Neural progenitor cell (in vitro differentiated cells): Measurements from ENCODE around the gene STK40. TPM values are rescaled to one million over a fixed set of nuclear protein-coding genes. Genes with fewer than 3 reads are reported as not detected.
A peak's percentile ranks its signal among the peaks of the same experiment; 100 is the strongest.

ENCODE experiments used
- DNase-seq: peaks from one replicate; pipeline ENCODE4 v3.0.0-alpha.2; 2016; ENCODE audit warnings: low spot score
- H2AFZ ChIP-seq: fragments of 200-600 bp; sonication (generic); replicated peaks from 2 replicates; pipeline ENCODE4 v1.6.1; 2016; ENCODE audit warnings: antibody characterized with exemption
- H3F3A ChIP-seq: fragments of 200-600 bp; sonication (generic); 2 replicates; pipeline ENCODE4 v1.6.1; 2016; ENCODE audit warnings: antibody characterized with exemption, low read depth
- H3K27ac ChIP-seq: fragments of 200-600 bp; sonication (generic); 2 replicates; pipeline ENCODE4 v1.5.1; 2016; ENCODE audit warnings: mild to moderate bottlenecking
- H3K27me3 ChIP-seq: fragments of 200-600 bp; sonication (generic); 2 replicates; pipeline ENCODE4 v1.6.1; 2016; ENCODE audit warnings: mild to moderate bottlenecking, moderate library complexity
- H3K36me3 ChIP-seq: fragments of 200-600 bp; sonication (generic); 2 replicates; pipeline ENCODE4 v1.5.1; 2016
- H3K4me1 ChIP-seq: fragments of 200-600 bp; sonication (generic); 2 replicates; pipeline ENCODE4 v1.6.1; 2016; ENCODE audit warnings: mixed run types
- H3K4me2 ChIP-seq: fragments of 200-600 bp; sonication (generic); 2 replicates; pipeline ENCODE4 v1.6.1; 2016
- H3K4me3 ChIP-seq: fragments of 200-600 bp; sonication (generic); 2 replicates; pipeline ENCODE4 v1.5.1; 2016
- H3K79me2 ChIP-seq: fragments of 200-600 bp; sonication (generic); 2 replicates; pipeline ENCODE4 v1.6.1; 2016; ENCODE audit warnings: low read depth
- H3K9ac ChIP-seq: fragments of 200-600 bp; sonication (generic); 2 replicates; pipeline ENCODE4 v1.6.1; 2016
- H3K9me3 ChIP-seq: fragments of 200-600 bp; sonication (generic); 2 replicates; pipeline ENCODE4 v1.5.1; 2016; ENCODE audit warnings: low read depth
- H4K20me1 ChIP-seq: fragments of 200-600 bp; sonication (generic); 2 replicates; pipeline ENCODE4 v1.6.1; 2016; ENCODE audit warnings: low read depth
- H3K27ac Mint-ChIP-seq: 3 replicates; pipeline ENCODE4 v1.8.0; 2021; ENCODE audit warnings: mixed read lengths
- H3K27me3 Mint-ChIP-seq: 2 replicates; pipeline ENCODE4 v1.8.0; 2022; ENCODE audit warnings: low read depth, mild to moderate bottlenecking, inconsistent platforms, moderate library complexity, mixed read lengths; ENCODE audit not compliant: insufficient read depth
- H3K36me3 Mint-ChIP-seq: 3 replicates; pipeline ENCODE4 v1.8.0; 2021; ENCODE audit warnings: mixed read lengths
- H3K4me1 Mint-ChIP-seq: 3 replicates; pipeline ENCODE4 v1.8.0; 2021; ENCODE audit warnings: mixed read lengths
- H3K4me3 Mint-ChIP-seq: 3 replicates; pipeline ENCODE4 v1.8.0; 2021; ENCODE audit warnings: mild to moderate bottlenecking, moderate library complexity, mixed read lengths
- H3K9me3 Mint-ChIP-seq: 3 replicates; pipeline ENCODE4 v1.8.0; 2020; ENCODE audit warnings: mixed read lengths
- EZH2 ChIP-seq: fragments of 200-600 bp; sonication (generic); IDR thresholded peaks from 2 replicates; pipeline ENCODE4 v1.6.1; 2017; ENCODE audit warnings: antibody characterized with exemption, mild to moderate bottlenecking, moderate library complexity
- EZH2phosphoT487 ChIP-seq: fragments of 200-600 bp; sonication (generic); IDR thresholded peaks from 2 replicates; pipeline ENCODE4 v1.6.1; 2017; ENCODE audit warnings: antibody characterized with exemption
- total RNA-seq: library from RNA; depleted of rRNA; stranded (reverse); fragments of >200 nt; gene quantifications from 2 replicates; pipeline ENCODE4 v1.2.3, GENCODE V29; 2015; ENCODE audit warnings: low replicate concordance
- TF ChIP-seq, protein P1 (sequence below): fragments of 200-600 bp; sonication (generic); IDR thresholded peaks from 2 replicates; pipeline ENCODE4 v1.5.1; 2017; ENCODE audit warnings: antibody characterized with exemption, mild to moderate bottlenecking

Gene STK40
- total RNA-seq, 1 donor from 2014 or later, result 5.3 TPM

DNA sequence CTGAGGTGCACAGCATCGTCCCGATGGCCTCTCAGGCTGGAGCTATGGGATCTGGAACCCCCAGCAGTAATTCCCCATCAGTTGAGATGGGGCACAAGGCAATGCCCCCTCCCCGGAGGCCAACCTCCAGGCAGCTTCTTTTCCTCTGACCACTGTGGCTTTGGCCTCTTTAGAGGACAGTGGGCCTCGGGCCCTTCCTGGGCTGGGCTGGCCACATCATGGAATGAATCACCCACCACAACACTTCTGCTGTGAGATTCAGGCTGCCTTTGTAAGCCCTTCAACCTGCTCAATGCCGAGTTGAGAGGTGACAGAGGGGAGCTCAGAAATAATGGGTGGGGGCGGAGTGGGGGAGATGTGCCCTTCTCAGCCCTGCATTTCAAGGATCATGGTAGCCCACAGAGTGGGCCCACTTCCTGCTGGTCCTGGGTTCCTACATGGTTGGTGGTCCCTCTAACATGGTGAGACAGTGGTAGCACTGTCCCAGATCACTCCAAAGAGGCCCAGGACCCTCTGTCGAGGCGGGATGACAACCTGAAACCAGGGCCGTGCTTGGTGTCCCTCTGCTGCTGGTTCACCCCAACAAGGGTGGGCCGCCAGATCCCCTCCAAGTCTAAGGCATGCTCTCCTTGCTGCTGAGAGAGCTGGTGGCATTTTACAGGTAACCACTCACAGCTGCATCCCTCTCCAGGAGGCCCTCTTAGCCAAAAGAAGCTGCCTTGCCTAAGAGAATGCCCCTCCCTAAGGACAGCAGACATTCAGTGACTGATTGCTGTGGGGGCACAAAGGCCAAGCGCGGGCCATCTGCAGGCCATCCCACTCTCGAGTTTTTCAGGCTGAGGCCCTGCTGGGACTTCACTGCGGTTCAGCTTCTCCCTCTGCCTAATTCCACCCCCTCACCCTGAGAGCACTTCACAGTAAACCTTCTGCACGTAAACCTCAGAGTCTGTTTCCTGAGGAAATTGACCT is 32.5 kb downstream of the STK40 start:
- Histone ChIP-seq H3K79me2 (no peaks in the 10 kb centered on the region), H3K4me2 (no peak overlapping the region), H3K27ac (no peak overlapping the region), H3F3A (peaks cover 2% of the 10 kb centered on the region), H2AFZ (no peak overlapping the region), H3K4me1 (peaks cover 18% of the 10 kb centered on the region), H3K36me3 (no peaks in the 10 kb centered on the region), H3K9ac (no peak overlapping the region), H3K9me3 (no peaks in the 10 kb centered on the region), H4K20me1 (no peaks in the 10 kb centered on the region), H3K27me3 (no peaks in the 10 kb centered on the region), H3K4me3 (no peak overlapping the region)
- Mint-ChIP-seq H3K9me3 (no peaks in the 10 kb centered on the region), H3K4me3 (no peak overlapping the region), H3K4me1 (peaks cover 25% of the 10 kb centered on the region), H3K27me3 (peaks cover 3% of the 10 kb centered on the region), H3K27ac (no peak overlapping the region), H3K36me3 (peaks cover 14% of the 10 kb centered on the region)
- no peak for DNase-seq
- TF ChIP-seq, protein P1, sequence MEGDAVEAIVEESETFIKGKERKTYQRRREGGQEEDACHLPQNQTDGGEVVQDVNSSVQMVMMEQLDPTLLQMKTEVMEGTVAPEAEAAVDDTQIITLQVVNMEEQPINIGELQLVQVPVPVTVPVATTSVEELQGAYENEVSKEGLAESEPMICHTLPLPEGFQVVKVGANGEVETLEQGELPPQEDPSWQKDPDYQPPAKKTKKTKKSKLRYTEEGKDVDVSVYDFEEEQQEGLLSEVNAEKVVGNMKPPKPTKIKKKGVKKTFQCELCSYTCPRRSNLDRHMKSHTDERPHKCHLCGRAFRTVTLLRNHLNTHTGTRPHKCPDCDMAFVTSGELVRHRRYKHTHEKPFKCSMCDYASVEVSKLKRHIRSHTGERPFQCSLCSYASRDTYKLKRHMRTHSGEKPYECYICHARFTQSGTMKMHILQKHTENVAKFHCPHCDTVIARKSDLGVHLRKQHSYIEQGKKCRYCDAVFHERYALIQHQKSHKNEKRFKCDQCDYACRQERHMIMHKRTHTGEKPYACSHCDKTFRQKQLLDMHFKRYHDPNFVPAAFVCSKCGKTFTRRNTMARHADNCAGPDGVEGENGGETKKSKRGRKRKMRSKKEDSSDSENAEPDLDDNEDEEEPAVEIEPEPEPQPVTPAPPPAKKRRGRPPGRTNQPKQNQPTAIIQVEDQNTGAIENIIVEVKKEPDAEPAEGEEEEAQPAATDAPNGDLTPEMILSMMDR, result no peak
- TF ChIP-seq EZH2phosphoT487 (no peak), EZH2 (no peak)

DNA sequence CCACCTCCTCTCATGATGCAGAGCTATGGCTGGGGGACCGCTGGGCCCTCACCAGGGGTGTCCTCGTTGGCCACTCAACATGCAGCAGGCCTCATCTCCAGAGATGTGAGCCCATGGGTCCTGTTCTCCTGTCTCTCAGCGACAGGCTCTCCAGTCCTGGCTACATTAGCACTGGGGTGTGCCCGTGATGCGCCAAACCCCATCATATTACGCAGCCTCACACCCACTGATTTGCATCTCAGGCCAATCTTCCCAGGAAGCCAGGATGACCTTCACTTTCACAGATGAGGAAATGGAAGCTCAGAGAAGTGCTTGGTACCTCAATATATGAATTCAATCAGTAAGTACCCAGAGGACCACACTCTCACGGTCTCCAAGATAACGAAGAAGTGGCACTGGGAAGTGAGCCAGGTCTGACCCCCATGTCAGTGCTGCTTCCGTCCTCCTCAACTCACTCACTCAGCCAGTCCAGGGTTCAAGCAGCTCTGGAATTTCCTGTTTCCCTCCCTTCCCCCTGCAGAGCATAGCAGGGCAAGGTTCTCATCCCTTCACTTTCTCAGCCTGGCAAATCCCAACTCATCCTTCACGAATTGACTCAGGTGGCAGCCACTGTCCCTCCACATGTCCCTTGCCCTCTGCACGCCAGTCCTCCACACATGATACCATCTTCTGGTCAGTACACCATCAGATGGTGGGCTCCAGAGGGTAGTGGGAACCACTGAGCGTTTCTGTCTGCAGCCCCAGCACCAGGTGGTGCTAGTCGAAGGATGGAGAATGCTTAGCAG is 33.4 kb downstream of the STK40 start:
- H3K9me3 Mint-ChIP-seq, result no peaks in the 10 kb centered on the region
- H3K79me2 ChIP-seq, result no peaks in the 10 kb centered on the region
- H4K20me1 ChIP-seq, result no peaks in the 10 kb centered on the region
- H3K27me3 ChIP-seq, result no peaks in the 10 kb centered on the region
- H3K36me3 ChIP-seq, result no peaks in the 10 kb centered on the region
- peak overlapping the region; percentile 60 for H3K4me2 ChIP-seq
- peaks cover 2% of the 10 kb centered on the region for H3K27me3 Mint-ChIP-seq
- H3K9me3 ChIP-seq, result no peaks in the 10 kb centered on the region
- DNase-seq, result no peak
- peaks cover 2% of the 10 kb centered on the region for H3F3A ChIP-seq
- H3K4me1 ChIP-seq, result peaks cover 18% of the 10 kb centered on the region
- no peak overlapping the region for H3K9ac ChIP-seq
- H3K27ac Mint-ChIP-seq, result peak overlapping the region; percentile 84
- H2AFZ ChIP-seq, result no peak overlapping the region
- H3K4me3 Mint-ChIP-seq, result no peak overlapping the region
- peaks cover 19% of the 10 kb centered on the region for H3K36me3 Mint-ChIP-seq
- H3K4me3 ChIP-seq, result no peak overlapping the region
- no peak overlapping the region for H3K27ac ChIP-seq
- TF ChIP-seq EZH2phosphoT487, result no peak
- TF ChIP-seq, protein P1, result peak; percentile 12
- peaks cover 25% of the 10 kb centered on the region for H3K4me1 Mint-ChIP-seq

DNA sequence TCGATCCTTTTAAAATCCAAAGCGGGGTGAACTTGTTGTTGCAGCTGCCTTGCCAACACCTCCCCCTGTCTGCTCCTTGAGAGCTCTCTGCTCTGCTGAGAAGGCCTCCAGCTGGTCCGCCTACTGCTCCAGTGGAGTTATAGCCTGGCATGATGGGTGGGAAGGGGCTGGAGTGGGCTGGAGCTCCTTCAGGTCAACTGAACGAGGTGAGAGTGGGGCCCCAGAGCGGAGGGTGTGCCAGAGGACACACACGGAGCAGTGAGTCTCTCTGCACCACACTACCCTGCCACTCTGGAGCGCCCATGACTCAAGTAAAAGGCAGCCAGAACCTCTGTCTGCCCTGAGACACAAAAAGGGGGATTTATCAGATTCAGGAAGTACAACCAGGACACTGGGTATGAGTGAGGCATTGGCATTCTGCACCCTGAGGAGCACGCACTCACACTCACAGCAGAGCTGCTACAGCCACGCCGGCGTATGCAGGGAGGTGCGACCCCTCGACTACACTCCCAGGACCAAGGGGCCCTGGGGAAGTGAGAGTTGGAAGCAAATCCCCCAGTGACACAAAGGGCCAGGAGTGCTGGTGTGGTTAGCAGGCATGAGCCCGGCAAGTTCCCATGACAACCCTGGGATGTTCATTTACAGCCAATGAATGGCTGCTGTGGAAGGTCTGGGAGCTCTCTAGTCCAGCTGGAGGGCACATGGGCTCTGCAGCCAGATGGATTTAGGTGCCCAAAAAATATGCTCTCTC is 34.3 kb downstream of the STK40 start:
- Histone ChIP-seq H3K9me3 (no peaks in the 10 kb centered on the region), H3K27ac (no peak overlapping the region), H3K4me1 (peaks cover 18% of the 10 kb centered on the region), H3F3A (peaks cover 2% of the 10 kb centered on the region), H3K4me3 (no peak overlapping the region), H2AFZ (no peak overlapping the region), H4K20me1 (no peaks in the 10 kb centered on the region), H3K79me2 (no peaks in the 10 kb centered on the region), H3K4me2 (peak overlapping the region; percentile 60), H3K27me3 (no peaks in the 10 kb centered on the region), H3K36me3 (no peaks in the 10 kb centered on the region), H3K9ac (no peak overlapping the region)
- H3K4me3 Mint-ChIP-seq, result peak overlapping the region; percentile 43
- TF ChIP-seq EZH2 (no peak), EZH2phosphoT487 (no peak)
- TF ChIP-seq, protein P1, result no peak
- peak; percentile 91 for DNase-seq
- H3K36me3 Mint-ChIP-seq, result peaks cover 21% of the 10 kb centered on the region
- peaks cover 2% of the 10 kb centered on the region for H3K27me3 Mint-ChIP-seq
- peaks cover 25% of the 10 kb centered on the region for H3K4me1 Mint-ChIP-seq
- no peaks in the 10 kb centered on the region for H3K9me3 Mint-ChIP-seq
- H3K27ac Mint-ChIP-seq, result peak overlapping the region; percentile 92
